AG04449 (cell line): ENCODE data around the gene RAI1.

ENCODE experiments used
- CTCF ChIA-PET: fragments of 350-600 bp; formaldehyde crosslinking; extraction: SDS; loops from one replicate; lab custom pipeline; 2021; ENCODE audit warnings: antibody characterized with exemption; lab: Yijun Ruan, JAX
- POLR2A ChIA-PET: fragments of 400-600, 350-600 bp; formaldehyde crosslinking; extraction: SDS; loops from one replicate; lab custom pipeline; 2020; ENCODE audit warnings: antibody characterized with exemption, inconsistent platforms; lab: Yijun Ruan, JAX
- DNase-seq: peaks from one replicate; pipeline ENCODE4 v3.0.0-alpha.2; 2010; ENCODE audit warnings: low read depth, low spot score
- H3K4me3 ChIP-seq: 2 replicates; pipeline ENCODE4 v1.5.1; 2011; ENCODE audit warnings: low read depth, mild to moderate bottlenecking, control low read depth, low read length
- TF ChIP-seq, protein P1 (sequence below): IDR thresholded peaks from one replicate; pipeline ENCODE4 v1.5.1; 2011; ENCODE audit warnings: mild to moderate bottlenecking, moderate library complexity, low read length, control low read depth, inconsistent platforms; ENCODE audit not compliant: insufficient read depth; ENCODE audit errors: missing control alignments

RAI1 gene

DNA sequence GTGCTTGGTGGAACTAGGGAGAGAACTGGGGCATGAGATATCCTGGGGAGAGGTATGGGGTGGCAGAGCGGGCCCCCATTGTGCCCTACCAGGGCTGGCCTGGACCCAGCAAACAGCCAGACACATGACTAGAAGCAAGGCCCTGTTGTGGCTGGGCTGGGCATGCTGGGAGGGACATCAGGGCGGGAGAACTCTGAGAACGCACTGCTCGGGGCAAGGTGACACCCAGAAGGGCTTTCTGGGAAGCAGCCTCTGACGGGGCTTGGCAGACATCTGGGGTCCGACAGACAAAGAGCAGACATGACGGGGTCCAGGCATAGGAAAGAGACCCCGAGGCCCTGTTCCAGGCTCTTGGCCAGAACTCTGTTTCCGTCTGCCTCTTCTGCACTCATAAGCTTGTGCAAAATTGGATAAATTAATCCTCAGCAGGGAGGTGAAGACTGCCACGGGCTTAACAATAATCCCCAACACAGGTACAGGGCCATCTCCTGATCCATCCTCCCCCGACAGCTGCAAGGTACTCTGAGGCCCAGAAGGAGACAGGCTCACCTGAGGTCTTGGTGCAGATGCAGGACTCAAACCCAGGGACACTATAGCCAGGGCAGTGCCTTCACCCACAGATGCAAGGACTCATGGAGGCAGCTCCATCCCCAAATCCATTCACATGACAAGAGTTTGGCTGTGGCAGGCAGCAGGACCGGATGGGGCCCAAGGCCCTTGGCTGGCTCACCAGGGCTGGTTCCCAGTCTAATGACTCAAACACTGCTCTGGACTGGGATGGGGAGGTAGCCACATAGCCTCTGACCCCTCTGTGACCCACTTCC, 150.2 kb downstream of the RAI1 start:
- CTCF ChIA-PET, result interaction anchor here (0.5 to 4.0 kb wide), 3 partner anchors 19 to 182 kb away, joined by 3 to 19 read pairs (median 3); no protein-coding TSS in a partner anchor
- POLR2A ChIA-PET, result no interaction called here

DNA sequence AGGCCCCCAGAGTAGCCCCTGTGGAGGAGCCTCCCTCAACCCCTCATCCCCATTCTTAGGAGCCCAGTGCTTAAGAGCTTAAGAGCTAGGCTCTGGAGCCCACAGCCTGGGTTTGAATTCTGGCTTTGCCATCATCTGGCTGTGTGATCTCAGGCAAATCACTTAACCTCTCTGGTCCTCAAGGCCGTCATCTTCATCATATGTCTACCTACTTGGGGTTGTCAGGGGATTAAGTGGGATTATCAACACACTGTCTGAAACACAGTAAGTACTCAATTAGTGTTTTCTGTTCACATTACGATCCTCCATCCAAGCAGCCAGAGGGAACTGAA, 150.7 kb downstream of the RAI1 start:
- ChIA-PET POLR2A (no interaction called here), CTCF (interaction anchor here (0.5 to 4.0 kb wide), 2 partner anchors 20 to 181 kb away, joined by 3 to 19 read pairs; no protein-coding TSS in a partner anchor)
- no peak for DNase-seq
- TF ChIP-seq, protein P1, sequence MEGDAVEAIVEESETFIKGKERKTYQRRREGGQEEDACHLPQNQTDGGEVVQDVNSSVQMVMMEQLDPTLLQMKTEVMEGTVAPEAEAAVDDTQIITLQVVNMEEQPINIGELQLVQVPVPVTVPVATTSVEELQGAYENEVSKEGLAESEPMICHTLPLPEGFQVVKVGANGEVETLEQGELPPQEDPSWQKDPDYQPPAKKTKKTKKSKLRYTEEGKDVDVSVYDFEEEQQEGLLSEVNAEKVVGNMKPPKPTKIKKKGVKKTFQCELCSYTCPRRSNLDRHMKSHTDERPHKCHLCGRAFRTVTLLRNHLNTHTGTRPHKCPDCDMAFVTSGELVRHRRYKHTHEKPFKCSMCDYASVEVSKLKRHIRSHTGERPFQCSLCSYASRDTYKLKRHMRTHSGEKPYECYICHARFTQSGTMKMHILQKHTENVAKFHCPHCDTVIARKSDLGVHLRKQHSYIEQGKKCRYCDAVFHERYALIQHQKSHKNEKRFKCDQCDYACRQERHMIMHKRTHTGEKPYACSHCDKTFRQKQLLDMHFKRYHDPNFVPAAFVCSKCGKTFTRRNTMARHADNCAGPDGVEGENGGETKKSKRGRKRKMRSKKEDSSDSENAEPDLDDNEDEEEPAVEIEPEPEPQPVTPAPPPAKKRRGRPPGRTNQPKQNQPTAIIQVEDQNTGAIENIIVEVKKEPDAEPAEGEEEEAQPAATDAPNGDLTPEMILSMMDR, result no peak
- H3K4me3 ChIP-seq, result no peak overlapping the region

More for the DNA sequence above, 150.2 kb downstream of the RAI1 start:
- no peak for DNase-seq
- TF ChIP-seq, protein P1, result no peak
- H3K4me3 ChIP-seq, result no peak overlapping the region

DNA sequence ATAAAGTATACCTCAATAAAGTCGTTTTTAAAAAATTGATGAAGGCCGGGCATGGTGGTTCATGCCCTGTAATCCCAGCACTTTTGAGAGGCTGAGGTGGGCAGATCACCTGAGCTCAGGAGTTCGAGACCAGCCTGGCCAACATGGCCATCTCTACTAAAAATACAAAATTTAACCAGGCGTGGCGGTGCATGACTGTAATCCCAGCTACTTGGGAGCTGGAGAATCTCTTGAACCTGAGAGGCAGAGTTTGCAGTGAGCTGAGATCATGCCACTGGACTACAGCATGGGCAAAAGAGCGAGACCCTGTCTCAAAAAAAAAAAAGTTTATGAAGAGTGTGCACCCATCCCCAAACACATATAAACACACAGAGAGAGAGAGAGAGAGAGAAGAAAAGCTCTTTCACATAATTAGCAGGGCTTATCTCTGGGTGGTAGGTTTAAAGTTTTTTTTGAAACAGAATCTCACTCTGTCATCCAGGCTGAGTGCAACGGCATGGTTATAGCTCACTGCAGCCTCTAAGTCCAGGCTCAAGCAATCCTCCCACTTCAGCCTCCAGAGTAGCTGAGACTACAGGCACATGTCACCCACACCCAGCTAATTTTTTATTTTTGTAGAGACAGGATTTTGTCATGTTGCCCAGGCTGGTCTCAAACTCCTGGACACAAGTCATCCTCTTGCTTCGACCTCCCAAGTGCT, 152.6 kb downstream of the RAI1 start:
- ChIA-PET POLR2A (interaction anchor here (1.1 kb wide), 1 partner anchor 10 kb away, joined by 3 read pairs; no protein-coding TSS in a partner anchor), CTCF (interaction anchor here (0.8 to 1.5 kb wide), 3 partner anchors 14 to 87 kb away, joined by 3 to 4 read pairs (median 3); no protein-coding TSS in a partner anchor)
- DNase-seq, result no peak
- no peak overlapping the region for H3K4me3 ChIP-seq
- TF ChIP-seq, protein P1, result no peak

DNA sequence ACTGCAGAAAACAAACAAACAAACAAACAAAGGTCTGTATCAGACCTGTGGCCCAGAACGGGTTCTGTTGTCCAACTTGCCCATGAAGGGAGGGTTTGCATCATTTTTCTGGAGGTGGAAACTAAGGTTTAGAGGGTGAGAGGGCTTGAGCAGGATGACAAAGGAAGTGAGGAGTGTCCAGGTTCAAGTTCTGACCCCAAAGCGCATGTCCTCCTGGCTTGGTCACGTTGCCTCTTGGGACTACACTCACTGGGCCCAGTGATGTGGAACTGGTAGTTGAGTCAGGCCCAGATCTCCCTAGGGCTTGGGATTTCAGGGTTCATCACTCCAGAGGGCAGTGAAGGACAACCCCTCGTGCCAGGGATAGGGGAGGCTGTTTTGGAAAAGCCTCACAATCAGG, 153.7 kb downstream of the RAI1 start:
- peak overlapping the region; percentile 93 for H3K4me3 ChIP-seq
- TF ChIP-seq, protein P1, result no peak
- DNase-seq, result no peak
- ChIA-PET POLR2A (interaction anchor here (1.8 kb wide), 1 partner anchor 14 kb away, joined by 4 read pairs; no protein-coding TSS in a partner anchor), CTCF (interaction anchor here (1.4 to 2.6 kb wide), 3 partner anchors 14 to 23 kb away, joined by 3 to 8 read pairs (median 4); no protein-coding TSS in a partner anchor)

DNA sequence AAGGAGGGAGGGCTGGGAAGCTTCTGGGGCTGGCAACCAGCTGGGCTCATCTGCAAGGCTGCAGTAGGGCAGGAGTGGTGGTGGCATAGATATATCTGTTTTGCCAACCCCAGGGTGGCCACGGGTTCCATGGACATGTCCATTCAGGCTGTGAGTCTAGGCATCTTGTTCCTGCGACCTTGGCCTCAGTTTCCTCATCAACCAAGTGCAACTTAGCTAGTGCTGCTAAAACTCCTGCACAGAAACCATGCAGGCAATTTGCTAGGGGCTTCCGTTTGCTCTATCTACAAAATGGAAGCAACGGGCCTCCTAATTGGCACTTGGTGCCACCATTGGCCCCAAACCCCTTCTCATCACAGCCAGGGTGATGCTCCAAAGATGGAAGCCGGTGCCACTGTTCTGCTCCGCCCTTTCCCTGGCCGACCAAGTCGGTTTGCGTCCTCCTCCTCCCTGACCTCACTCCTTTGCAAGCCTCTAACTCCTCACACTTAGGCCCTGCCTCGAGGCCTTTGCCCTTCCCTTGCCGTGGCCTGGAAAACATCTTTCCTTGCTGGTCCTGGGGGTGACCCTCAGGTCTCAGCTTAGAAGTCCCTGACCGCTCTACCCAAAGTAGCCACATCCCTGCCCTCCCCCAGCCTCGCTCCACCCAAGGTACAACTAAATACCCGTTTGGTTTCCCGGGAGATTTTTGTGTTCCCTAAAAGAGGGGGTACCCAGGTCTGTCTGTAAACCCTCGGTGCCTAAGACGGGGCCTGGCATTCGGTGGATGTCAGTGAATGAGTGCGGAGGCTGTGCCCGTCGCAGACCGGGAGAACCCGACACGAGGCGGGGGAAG, 154.4 kb downstream of the RAI1 start:
- no peak for DNase-seq
- TF ChIP-seq, protein P1, result no peak
- H3K4me3 ChIP-seq, result peak overlapping the region; percentile 93
- POLR2A ChIA-PET, result interaction anchor here (0.6 to 1.8 kb wide), 9 partner anchors 8 to 339 kb away, joined by 3 to 6 read pairs (median 3); partner anchors contain the start of gene RASD1
- CTCF ChIA-PET, result interaction anchor here (0.8 to 2.6 kb wide), 4 partner anchors 15 to 198 kb away, joined by 3 to 8 read pairs (median 4); partner anchors contain the start of gene RAI1
